ENCODE results near the gene MARK1. TPM values are rescaled to one million over a fixed set of nuclear protein-coding genes. Genes with fewer than 3 reads are reported as not detected.
"Not testable (repeated sequence)": the region's sequence is repeated elsewhere in the genome, so short reads cannot be mapped to it uniquely, and the experiment has no call there.

Gene MARK1
- total and polyA plus RNA-seq, 2 of the 4 experiments (the other 2 are of a cell fraction): not detected

- H3K9me1 ChIP-seq (ENCODE audit: insufficient read depth, low read length); H2AK9ac ChIP-seq (replicated peaks; ENCODE audit: low read depth, low read length, poor library complexity); H3K9ac ChIP-seq (ENCODE audit: low read depth, low read length); H3K9me3 ChIP-seq (ENCODE audit: control insufficient read depth, insufficient read depth, low read length); H4K91ac ChIP-seq (ENCODE audit: insufficient read depth, low read depth, low read length); ATAC-seq (ENCODE audit: low read depth); intact Hi-C loops (cut with micrococcal nuclease); H3K23ac ChIP-seq (ENCODE audit: low read depth, low read length); H2BK120ac ChIP-seq (ENCODE audit: low read depth, low read length); H3K27ac ChIP-seq (ENCODE audit: insufficient read depth, low read length); H3K4ac ChIP-seq (ENCODE audit: low read depth, low read length); DNase-seq; H3K4me3 ChIP-seq (ENCODE audit: insufficient read depth, low read depth, low read length); H3K18ac ChIP-seq (ENCODE audit: low read depth, low read length); H4K5ac ChIP-seq (ENCODE audit: low read depth, low read length); H4K8ac ChIP-seq (ENCODE audit: low read depth in 2 of 2, low read length in 2 of 2); H2BK20ac ChIP-seq (ENCODE audit: low read depth, low read length); H3K4me1 ChIP-seq (ENCODE audit: control insufficient read depth, insufficient read depth, low read length); H3K14ac ChIP-seq (replicated peaks; ENCODE audit: low read depth, low read length); H3K4me2 ChIP-seq (ENCODE audit: low read depth, low read length); H2BK15ac ChIP-seq (ENCODE audit: low read depth, low read length); H2BK5ac ChIP-seq (ENCODE audit: low read depth, low read length, poor library complexity, severe bottlenecking); dilution Hi-C loops (cut with HindIII; ENCODE audit: low sequenced_read_pairs, unreplicated experiment); H3K36me3 ChIP-seq (ENCODE audit: control insufficient read depth, insufficient read depth, low read length); H3K79me1 ChIP-seq (ENCODE audit: low read depth in 1 of 2, low read length in 2 of 2); in situ Hi-C loops (cut with MboI; ENCODE audit: low sequenced_read_pairs); POLR2A ChIA-PET (ENCODE audit: unreplicated experiment); H3K27me3 ChIP-seq (ENCODE audit: control insufficient read depth, insufficient read depth, low read length); BruUV-seq (replicated peaks); H2AK5ac ChIP-seq (ENCODE audit: low read depth, low read length); H3K56ac ChIP-seq (ENCODE audit: extremely low read depth, insufficient read depth, low read length); H2AFZ ChIP-seq (replicated peaks; ENCODE audit: low read length, poor library complexity); H4K20me1 ChIP-seq (ENCODE audit: insufficient read depth, low read length): not testable (repeated sequence)
- CTCF ChIA-PET: interaction anchor here (0.7 kb wide), 1 partner anchor 388 kb away, joined by 3 read pairs; no protein-coding TSS in a partner anchor
- no CpG with 5 or more reads among the region's 4 CpGs for WGBS, 2 experiments (ENCODE audit: extremely low coverage in 2 of 2, insufficient read length in 1 of 2)
Observed at GRCh38 chr1:220605651-220606050, 77.7 kb downstream of the MARK1 start.

DNA sequence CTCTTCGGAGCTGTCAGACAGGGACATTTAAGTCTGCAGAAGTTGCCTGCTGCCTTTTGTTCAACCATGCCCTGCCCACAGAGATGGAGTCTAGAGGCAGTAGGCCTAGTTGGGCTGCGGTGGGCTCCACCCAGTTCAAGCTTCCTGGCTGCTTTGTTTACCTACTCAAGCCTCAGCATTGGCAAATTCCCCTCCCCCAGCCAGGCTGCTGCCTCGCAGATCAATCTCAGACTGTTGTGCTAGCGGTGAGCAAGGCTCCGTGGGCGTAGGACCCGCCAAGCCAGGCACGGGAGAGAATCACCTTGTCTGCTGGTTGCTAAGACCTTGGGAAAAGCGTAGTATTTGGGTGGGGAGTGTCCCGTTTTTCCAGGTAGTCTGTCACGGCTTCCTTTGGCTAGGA is 83.2 kb downstream of the MARK1 start:
- H3K9ac ChIP-seq (ENCODE audit: low read depth, low read length); H3K4me3 ChIP-seq (ENCODE audit: insufficient read depth, low read depth, low read length); intact Hi-C loops (cut with micrococcal nuclease); H4K8ac ChIP-seq (ENCODE audit: low read depth in 2 of 2, low read length in 2 of 2); H3K27me3 ChIP-seq (ENCODE audit: control insufficient read depth, insufficient read depth, low read length); H3K79me1 ChIP-seq (ENCODE audit: low read depth in 1 of 2, low read length in 2 of 2); DNase-seq; H3K23ac ChIP-seq (ENCODE audit: low read depth, low read length); H4K20me1 ChIP-seq (ENCODE audit: insufficient read depth, low read length); H2BK20ac ChIP-seq (ENCODE audit: low read depth, low read length); H3K36me3 ChIP-seq (ENCODE audit: control insufficient read depth, insufficient read depth, low read length); H3K9me3 ChIP-seq (ENCODE audit: control insufficient read depth, insufficient read depth, low read length); H3K56ac ChIP-seq (ENCODE audit: extremely low read depth, insufficient read depth, low read length); H2AK9ac ChIP-seq (replicated peaks; ENCODE audit: low read depth, low read length, poor library complexity); ATAC-seq (ENCODE audit: low read depth); POLR2A ChIA-PET (ENCODE audit: unreplicated experiment); H4K5ac ChIP-seq (ENCODE audit: low read depth, low read length); H3K4me2 ChIP-seq (ENCODE audit: low read depth, low read length); H3K27ac ChIP-seq (ENCODE audit: insufficient read depth, low read length); H3K14ac ChIP-seq (replicated peaks; ENCODE audit: low read depth, low read length); BruUV-seq (replicated peaks); H3K18ac ChIP-seq (ENCODE audit: low read depth, low read length); in situ Hi-C loops (cut with MboI; ENCODE audit: low sequenced_read_pairs); H2AK5ac ChIP-seq (ENCODE audit: low read depth, low read length); dilution Hi-C loops (cut with HindIII; ENCODE audit: low sequenced_read_pairs, unreplicated experiment); H2AFZ ChIP-seq (replicated peaks; ENCODE audit: low read length, poor library complexity); H2BK120ac ChIP-seq (ENCODE audit: low read depth, low read length); H3K4ac ChIP-seq (ENCODE audit: low read depth, low read length); H2BK15ac ChIP-seq (ENCODE audit: low read depth, low read length); CTCF ChIA-PET; H3K4me1 ChIP-seq (ENCODE audit: control insufficient read depth, insufficient read depth, low read length); H4K91ac ChIP-seq (ENCODE audit: insufficient read depth, low read depth, low read length); H2BK5ac ChIP-seq (ENCODE audit: low read depth, low read length, poor library complexity, severe bottlenecking); H3K9me1 ChIP-seq (ENCODE audit: insufficient read depth, low read length): not testable (repeated sequence)
- WGBS, 2 experiments (ENCODE audit: extremely low coverage in 2 of 2, insufficient read length in 1 of 2): no CpG with 5 or more reads among the region's 11 CpGs
